HCT116 (cell line): ENCODE results near the gene PDE9A. TPM values are rescaled to one million over a fixed set of nuclear protein-coding genes. Genes with fewer than 3 reads are reported as not detected.

Experiments used
- ATAC-seq: fragments of 200-7000 bp; cut with Tn5 transposase; 2 replicates; pipeline ENCODE4 v1.9.1; 2020; ENCODE audit warnings: mild to moderate bottlenecking, moderate library complexity
- BruUV-seq: library from RNA; stranded (reverse); fragments of 400-500 nt; replicated peaks from 2 replicates; lab custom pipeline; 2021; lab: Mats Ljungman, UMichigan
- CTCF ChIA-PET: fragments of 300-600 bp; sonication (Branson Sonifier 250); formaldehyde crosslinking; loops from one replicate; lab custom pipeline; 2021; ENCODE audit warnings: antibody characterized with exemption; lab: Charles Lee
- POLR2A ChIA-PET: fragments of 300-600, 350-600 bp; sonication (Branson Sonifier 250); formaldehyde crosslinking; loops from one replicate; lab custom pipeline; 2021; ENCODE audit warnings: antibody characterized with exemption; lab: Charles Lee
- RAD21 ChIA-PET, 2 experiments: fragments of 300-600 bp; sonication (Branson Sonifier 250); formaldehyde crosslinking; loops; one replicate each; lab custom pipeline; 2023; ENCODE audit warnings: low total read pairs in 2 of 2; ENCODE audit not compliant: uncharacterized antibody in 2 of 2, unreplicated experiment in 2 of 2, low non-redundant PET in 1 of 2; lab: Charles Lee
- DNase-seq: peaks from one replicate; pipeline ENCODE4 v3.0.0-alpha.2; 2010; ENCODE audit warnings: low read depth, low spot score
- H2AFZ ChIP-seq: fragments of 200-600 bp; shearing (Covaris generic), sonication (generic); 2 replicates; pipeline ENCODE4 v1.6.1; 2017; ENCODE audit warnings: low read depth, mixed run types, mixed read lengths, antibody characterized with exemption, low read length; ENCODE audit not compliant: poor library complexity, severe bottlenecking
- H3K27ac ChIP-seq: 2 replicates; pipeline ENCODE4 v1.5.1; 2012; ENCODE audit warnings: low read depth, low read length
- H3K27me3 ChIP-seq: fragments of 200-600 bp; sonication (generic); 2 replicates; pipeline ENCODE4 v1.6.1; 2016; ENCODE audit warnings: mixed run types, low read length, mixed read lengths; ENCODE audit not compliant: insufficient read depth
- H3K36me3 ChIP-seq, 2 experiments: fragments of 200-500 bp in 1 of 2; fragments of 200-600 bp in 1 of 2; sonication (Bioruptor generic) in 1 of 2; sonication (generic) in 1 of 2; 2 replicates each; pipeline versions ENCODE4 v1.5.1 to v1.6.1; 2014 to 2016; ENCODE audit warnings: low read length in 2 of 2, inconsistent platforms in 1 of 2, mixed read lengths in 1 of 2, mixed run types in 1 of 2; ENCODE audit not compliant: insufficient read depth in 2 of 2, control insufficient read depth in 1 of 2
- H3K4me1 ChIP-seq, 2 experiments: fragments of 200-600 bp in 1 of 2; sonication (generic) in 1 of 2; 2 replicates each; pipeline versions ENCODE4 v1.5.1 to v1.6.1; 2012 to 2017; ENCODE audit warnings: low read length in 2 of 2, inconsistent platforms in 1 of 2, mild to moderate bottlenecking in 1 of 2, mixed read lengths in 1 of 2, mixed run types in 1 of 2, moderate library complexity in 1 of 2; ENCODE audit not compliant: insufficient read depth in 2 of 2, control insufficient read depth in 1 of 2
- H3K4me2 ChIP-seq: fragments of 200-600 bp; sonication (generic); 2 replicates; pipeline ENCODE4 v1.6.1; 2017; ENCODE audit warnings: mixed run types, low read length, mixed read lengths
- H3K4me3 ChIP-seq, 2 experiments: fragments of 200-600 bp in 1 of 2; sonication (generic) in 1 of 2; replicated peaks in 1 of 2; 2 replicates each; pipeline ENCODE4 v1.5.1; 2011 to 2016; ENCODE audit warnings: low read length in 2 of 2, control low read depth in 1 of 2, low read depth in 1 of 2, mild to moderate bottlenecking in 1 of 2, mixed read lengths in 1 of 2, mixed run types in 1 of 2
- H3K79me2 ChIP-seq: fragments of 200-600 bp; sonication (generic); 2 replicates; pipeline ENCODE4 v1.6.1; 2017; ENCODE audit warnings: mild to moderate bottlenecking, mixed run types, low read length, moderate library complexity, mixed read lengths; ENCODE audit not compliant: insufficient read depth
- H3K9ac ChIP-seq: fragments of 200-600 bp; sonication (generic); 2 replicates; pipeline ENCODE4 v1.6.1; 2016; ENCODE audit warnings: low read length, mixed read lengths
- H3K9me2 ChIP-seq: fragments of 200-600 bp; sonication (generic), shearing (Covaris generic); 2 replicates; pipeline ENCODE4 v1.6.1; 2017; ENCODE audit warnings: mixed run types, mild to moderate bottlenecking, moderate library complexity; ENCODE audit not compliant: insufficient read depth
- H3K9me3 ChIP-seq, 2 experiments: fragments of 200-500 bp in 1 of 2; fragments of 200-600 bp in 1 of 2; sonication (Bioruptor generic) in 1 of 2; sonication (generic) in 1 of 2; 2 replicates each; pipeline ENCODE4 v1.6.1; 2014 to 2017; ENCODE audit warnings: low read length in 2 of 2, mixed read lengths in 2 of 2, inconsistent platforms in 1 of 2, low read depth in 1 of 2, mild to moderate bottlenecking in 1 of 2, mixed run types in 1 of 2, moderate library complexity in 1 of 2; ENCODE audit not compliant: control insufficient read depth in 1 of 2, insufficient read depth in 1 of 2
- H4K20me1 ChIP-seq: fragments of 200-600 bp; sonication (generic), shearing (Covaris generic); 2 replicates; pipeline ENCODE4 v1.6.1; 2017; ENCODE audit warnings: mixed run types, mild to moderate bottlenecking, moderate library complexity; ENCODE audit not compliant: insufficient read depth
- ATF3 ChIP-seq: IDR thresholded peaks from 2 replicates; pipeline ENCODE4 v1.6.1; 2012
- CBX3 ChIP-seq: IDR thresholded peaks from 2 replicates; pipeline ENCODE4 v1.6.1; 2012; ENCODE audit warnings: low read depth
- CEBPB ChIP-seq: IDR thresholded peaks from 2 replicates; pipeline ENCODE4 v1.6.1; 2012; ENCODE audit warnings: low read depth
- EZH2 ChIP-seq: fragments of 200-600 bp; sonication (generic); IDR thresholded peaks from 2 replicates; pipeline ENCODE4 v1.6.1; 2017; ENCODE audit warnings: antibody characterized with exemption, mixed run types
- EZH2phosphoT487 ChIP-seq: fragments of 200-600 bp; IDR thresholded peaks from 2 replicates; pipeline ENCODE4 v1.6.1; 2018; ENCODE audit warnings: antibody characterized with exemption, borderline replicate concordance
- FOSL1 ChIP-seq: IDR thresholded peaks from 2 replicates; pipeline ENCODE4 v1.6.1; 2012; ENCODE audit warnings: low read depth
- JUND ChIP-seq: IDR thresholded peaks from 2 replicates; pipeline ENCODE4 v1.6.1; 2012
- MAX ChIP-seq: IDR thresholded peaks from 2 replicates; pipeline ENCODE4 v1.6.1; 2012
- POLR2A ChIP-seq: IDR thresholded peaks from 2 replicates; pipeline ENCODE4 v1.7.0; 2011; ENCODE audit warnings: borderline replicate concordance; ENCODE audit not compliant: insufficient read depth, insufficient read length; ENCODE audit errors: extremely low read depth
- POLR2AphosphoS5 ChIP-seq: IDR thresholded peaks from 2 replicates; pipeline ENCODE4 v1.6.1; 2011; ENCODE audit warnings: mild to moderate bottlenecking, low read depth, low read length, moderate library complexity
- RAD21 ChIP-seq: IDR thresholded peaks from 2 replicates; pipeline ENCODE4 v1.6.1; 2012; ENCODE audit warnings: low read depth, mild to moderate bottlenecking
- REST ChIP-seq: IDR thresholded peaks from 2 replicates; pipeline ENCODE4 v1.6.1; 2012; ENCODE audit warnings: low read depth
- SIN3A ChIP-seq: IDR thresholded peaks from 2 replicates; pipeline ENCODE4 v1.6.1; 2012; ENCODE audit warnings: low read depth
- SP1 ChIP-seq: IDR thresholded peaks from 2 replicates; pipeline ENCODE4 v1.6.1; 2012; ENCODE audit warnings: low read depth
- SRF ChIP-seq: IDR thresholded peaks from 2 replicates; pipeline ENCODE4 v1.6.1; 2012; ENCODE audit warnings: low read depth
- ZFX ChIP-seq: fragments of 450-650 bp; IDR thresholded peaks from 2 replicates; pipeline ENCODE4 v1.6.1; 2017
- intact Hi-C: fragments of 100-400 bp; cut with micrococcal nuclease; formaldehyde crosslinking; loops from 2 replicates; pipeline ENCODE4 v1.10.0; 2022
- total RNA-seq: library from RNA; stranded (reverse); gene quantifications from one replicate; pipeline ENCODE4 v1.2.1, GENCODE V29; 2021; ENCODE audit not compliant: unreplicated experiment

The PDE9A gene
- total RNA-seq, 1 experiment from 2014 or later = 31.4 TPM

- TF ChIP-seq MAX = no peak
- TF ChIP-seq SP1 = no peak
- TF ChIP-seq SIN3A = no peak
- TF ChIP-seq ATF3 = no peak
Observed at GRCh38 chr21:42670058-42670880, 16.8 kb downstream of the PDE9A start (continued).

- no peak for DNase-seq
- CTCF ChIA-PET = interaction anchor here (1.5 kb wide), 1 partner anchor 18 kb away, joined by 5 read pairs; no protein-coding TSS in a partner anchor
- Histone ChIP-seq H3K36me3 (peaks cover 3 to 5% of the 10 kb centered on the region in 2 experiments; a peak in 2 of 4 replicates), H3K9me3 (no peaks in the 10 kb centered on the region), H3K4me2 (no peak overlapping the region), H3K79me2 (0 out of 2 replicates have a peak, but pooled peaks cover 8% of the 10 kb centered on the region), H2AFZ (no peak overlapping the region)
- TF ChIP-seq MAX (no peak), RAD21 (no peak), EZH2 (no peak), JUND (no peak), CEBPB (no peak), POLR2A (no peak), SRF (no peak), CBX3 (no peak), ATF3 (no peak), POLR2AphosphoS5 (no peak), ZFX (no peak), EZH2phosphoT487 (no peak), SP1 (no peak), FOSL1 (no peak), SIN3A (no peak), REST (no peak)
- TF ChIP-seq, all 23 proteins: peak for 0
- no peaks in the 10 kb centered on the region for H3K27me3 ChIP-seq
- H4K20me1 ChIP-seq = no peaks in the 10 kb centered on the region
- no peaks in the 10 kb centered on the region for H3K9me2 ChIP-seq
- intact Hi-C loops = no loop called here
- no peak overlapping the region for H3K27ac ChIP-seq
- ATAC-seq = no peak
- no peak overlapping the region for H3K9ac ChIP-seq
- ChIA-PET POLR2A (no interaction called here), RAD21 (no interaction called here)
- H3K4me3 ChIP-seq = no peak overlapping the region
- peaks cover 28% of the 10 kb centered on the region in 2 experiments for H3K4me1 ChIP-seq
- no TSS peak for BruUV-seq
Observed at GRCh38 chr21:42670884-42671283, 17.5 kb downstream of the PDE9A start.
